HepG2 (cell line): Measurements from ENCODE around the gene PLBD2. TPM values are rescaled to one million over a fixed set of nuclear protein-coding genes. Genes with fewer than 3 reads are reported as not detected.
A peak's percentile ranks its signal among the peaks of the same experiment; 100 is the strongest.

ENCODE experiments used
- ATAC-seq: fragments of 200-7000 bp; cut with Tn5 transposase; 3 replicates; pipeline ENCODE4 v1.9.1; 2020; ENCODE audit warnings: mild to moderate bottlenecking, moderate library complexity
- BruUV-seq: library from RNA; stranded (reverse); fragments of 400-500 nt; replicated peaks from 2 replicates; lab custom pipeline; 2021; lab: Mats Ljungman, UMichigan
- CTCF ChIA-PET: fragments of 300-600 bp; formaldehyde crosslinking; extraction: SDS; loops from one replicate; lab custom pipeline; 2021; ENCODE audit warnings: low total read pairs, inconsistent platforms, low intra/inter-chr PET ratio; lab: Yijun Ruan, JAX
- POLR2A ChIA-PET: fragments of 350-600 bp; sonication (Branson Sonifier 250); formaldehyde crosslinking; loops from one replicate; lab custom pipeline; 2020; ENCODE audit warnings: antibody characterized with exemption, inconsistent platforms; lab: Yijun Ruan, JAX
- DNase-seq: peaks from one replicate; pipeline ENCODE4 v3.0.0-alpha.2; 2015; ENCODE audit warnings: low spot score
- FAIRE-seq: peaks from 3 replicates; lab custom pipeline; 2011; peaks lifted over from hg19 to GRCh38; lab: Jason Lieb, UNC
- H2AFZ ChIP-seq: one replicate; pipeline ENCODE4 v1.6.1; 2011; ENCODE audit warnings: low read length, inconsistent platforms
- H3K27ac ChIP-seq: fragments of 300-600 bp; 3 replicates; pipeline ENCODE4 v1.8.0; 2011; ENCODE audit warnings: mixed run types, mild to moderate bottlenecking, mixed read lengths, low read length, inconsistent platforms; ENCODE audit not compliant: insufficient read depth; ENCODE audit errors: extremely low read length
- H3K27me3 ChIP-seq, 2 experiments: fragments of 200-600 bp in 1 of 2; 2 replicates in 1 of 2; 3 replicates in 1 of 2; pipeline versions ENCODE4 v1.6.0 to v1.8.0; 2011; ENCODE audit warnings: low read length in 2 of 2, mild to moderate bottlenecking in 2 of 2, moderate library complexity in 2 of 2, inconsistent platforms in 1 of 2; ENCODE audit not compliant: insufficient read depth in 2 of 2, control insufficient read depth in 1 of 2
- H3K36me3 ChIP-seq, 2 experiments: fragments of 200-600 bp in 1 of 2; replicated peaks in 1 of 2; 2 replicates in 1 of 2; 3 replicates in 1 of 2; pipeline versions ENCODE4 v1.5.1 to v1.8.0; 2011; ENCODE audit warnings: low read length in 2 of 2, inconsistent platforms in 1 of 2; ENCODE audit not compliant: insufficient read depth in 2 of 2, control insufficient read depth in 1 of 2
- H3K4me1 ChIP-seq: 2 replicates; pipeline ENCODE4 v1.5.1; 2012; ENCODE audit warnings: low read length, inconsistent platforms; ENCODE audit not compliant: insufficient read depth
- H3K4me2 ChIP-seq: 2 replicates; pipeline ENCODE4 v1.6.0; 2011; ENCODE audit warnings: low read depth, low read length, inconsistent platforms
- H3K4me3 ChIP-seq, 3 experiments: fragments of 200-600 bp in 1 of 3; sonication (generic), shearing (Covaris generic) in 1 of 3; replicated peaks in 1 of 3; 2 replicates each; pipeline ENCODE4 v1.5.1; 2011 to 2016; ENCODE audit warnings: low read length in 3 of 3, inconsistent platforms in 2 of 3, low read depth in 2 of 3, mild to moderate bottlenecking in 2 of 3, control low read depth in 1 of 3, mixed read lengths in 1 of 3; ENCODE audit not compliant: insufficient read depth in 1 of 3
- H3K79me2 ChIP-seq: one replicate; pipeline ENCODE4 v1.6.1; 2011; ENCODE audit warnings: low read length, inconsistent platforms; ENCODE audit not compliant: insufficient read depth
- H3K9ac ChIP-seq: 2 replicates; pipeline ENCODE4 v1.6.0; 2011; ENCODE audit warnings: mild to moderate bottlenecking, low read depth, low read length, inconsistent platforms; ENCODE audit not compliant: insufficient read depth
- H3K9me3 ChIP-seq: 2 replicates; pipeline ENCODE4 v1.5.1; 2012; ENCODE audit warnings: mild to moderate bottlenecking, low read length
- H4K20me1 ChIP-seq: 2 replicates; pipeline ENCODE4 v1.6.0; 2011; ENCODE audit warnings: inconsistent platforms, mild to moderate bottlenecking, low read length, moderate library complexity; ENCODE audit not compliant: insufficient read depth
- CBX1 ChIP-seq: IDR thresholded peaks from one replicate; pipeline ENCODE4 v1.6.1; 2016; ENCODE audit warnings: antibody characterized with exemption, low read depth
- DR1 ChIP-seq: sonication (generic); formaldehyde crosslinking; IDR thresholded peaks from 2 replicates; pipeline ENCODE4 v1.8.0; 2021; ENCODE audit warnings: mild to moderate bottlenecking, missing genetic modification reagents, inconsistent platforms
- HDAC2 ChIP-seq: sonication (generic); formaldehyde crosslinking; IDR thresholded peaks from 2 replicates; pipeline ENCODE4 v1.4.0; 2020; ENCODE audit warnings: missing genetic modification reagents
- KAT8 ChIP-seq: IDR thresholded peaks from 2 replicates; pipeline ENCODE4 v1.6.1; 2016; ENCODE audit warnings: missing genetic modification reagents, missing compliant biosample characterization
- MBNL3 ChIP-seq: fragments of 250-450 bp; sonication (Bioruptor Pico); conservative IDR thresholded peaks from 2 replicates; pipeline ENCODE4 v1.8.0; 2022; ENCODE audit warnings: mild to moderate bottlenecking, inconsistent platforms
- PRMT3 ChIP-seq: sonication (generic); formaldehyde crosslinking; IDR thresholded peaks from 2 replicates; pipeline ENCODE4 v1.8.1; 2022; ENCODE audit warnings: low read depth, mild to moderate bottlenecking, moderate library complexity, missing genetic modification reagents, borderline replicate concordance
- SOX5 ChIP-seq: IDR thresholded peaks from 2 replicates; pipeline ENCODE4 v1.6.1; 2016; ENCODE audit warnings: borderline replicate concordance
- STAG1 ChIP-seq: sonication (generic); formaldehyde crosslinking; IDR thresholded peaks from 2 replicates; pipeline ENCODE4 v1.4.0; 2020; ENCODE audit warnings: missing genetic modification reagents
- TRIM24 ChIP-seq: sonication (generic); formaldehyde crosslinking; IDR thresholded peaks from 2 replicates; pipeline ENCODE4 v1.8.0; 2022; ENCODE audit warnings: mild to moderate bottlenecking, missing genetic modification reagents
- ZBTB8A ChIP-seq: sonication (generic); formaldehyde crosslinking; IDR thresholded peaks from 2 replicates; pipeline ENCODE4 v1.4.0; 2020; ENCODE audit warnings: mild to moderate bottlenecking, low read depth, missing genetic modification reagents, borderline replicate concordance
- ZC3H13 ChIP-seq: sonication (generic); formaldehyde crosslinking; IDR thresholded peaks from 2 replicates; pipeline ENCODE4 v1.8.1; 2023; ENCODE audit warnings: mild to moderate bottlenecking, missing genetic modification reagents, moderate library complexity
- ZNF629 ChIP-seq: sonication (generic); formaldehyde crosslinking; conservative IDR thresholded peaks from 2 replicates; pipeline ENCODE4 v1.5.0; 2020; ENCODE audit warnings: missing genetic modification reagents
- ZNF784 ChIP-seq: sonication (generic); formaldehyde crosslinking; IDR thresholded peaks from 2 replicates; pipeline ENCODE4 v1.5.1; 2020; ENCODE audit warnings: missing genetic modification reagents, mild to moderate bottlenecking, borderline replicate concordance
- ZSCAN9 ChIP-seq: IDR thresholded peaks from 2 replicates; pipeline ENCODE4 v1.6.1; 2016; ENCODE audit warnings: borderline replicate concordance
- WGBS: methylation state at CpG from one replicate; pipeline ENCODE4 v1.1.6; 2017; ENCODE audit warnings: low lambda C conversion rate; 5-methylcytosine and 5-hydroxymethylcytosine counted together
- in situ Hi-C: cut with HindIII; loops from 2 replicates; pipeline ENCODE4 v1.10.0; 2017; ENCODE audit warnings: low pct_unique_long_range_greater_than_20kb; ENCODE audit not compliant: extremely low pct_ligation_motif_present
- intact Hi-C: fragments of 100-400 bp; cut with micrococcal nuclease; formaldehyde crosslinking; loops from one replicate; pipeline ENCODE4 v1.10.0; 2022; ENCODE audit not compliant: unreplicated experiment
- polyA plus RNA-seq, 8 experiments: library from polyadenylated mRNA; depleted of rRNA in 3 of 8; stranded (reverse) in 7 of 8; unstranded in 1 of 8; fragments of >200 nt; fragmentation: Illumina TruSeq in 4 of 8; extraction: Trizol in 4 of 8; gene quantifications; 2 replicates each; pipeline versions ENCODE4 v1.2.1 to v1.2.3, GENCODE V29; 2011 to 2016; ENCODE audit warnings: low read depth in 4 of 8, missing spikeins in 1 of 8, mixed read lengths in 1 of 8; ENCODE audit not compliant: insufficient read depth in 1 of 8
- total RNA-seq, 5 experiments: library from RNA; depleted of rRNA; stranded (reverse); fragments of >200 nt; fragmentation: Illumina TruSeq; extraction: Trizol; gene quantifications; 2 replicates each; pipeline ENCODE4 v1.2.3, GENCODE V29; 2016; ENCODE audit warnings: low read depth in 1 of 5
- TF ChIP-seq, protein P1 (sequence below): sonication (generic); formaldehyde crosslinking; IDR thresholded peaks from 2 replicates; pipeline ENCODE4 v1.5.0; 2020; ENCODE audit warnings: mild to moderate bottlenecking, missing genetic modification reagents, borderline replicate concordance

The PLBD2 gene
- total and polyA plus RNA-seq, 2 of the 13 experiments (the other 11 are each of a cell fraction or from before 2014, with no cell fraction given) = 6.7 to 8.5 TPM

GRCh38 chr12:113364698-113365097, 6.3 kb downstream of the PLBD2 start:
- no peak for ATAC-seq
- BruUV-seq = no TSS peak
- ChIA-PET POLR2A (no interaction called here), CTCF (no interaction called here)
- Histone ChIP-seq H3K36me3 (peaks cover 3 to 6% of the 10 kb centered on the region in 2 experiments; a peak in 3 of 5 replicates), H3K4me2 (no peak overlapping the region), H3K79me2 (no peaks in the 10 kb centered on the region), H4K20me1 (peaks cover 3% of the 10 kb centered on the region), H3K9ac (no peak overlapping the region), H3K9me3 (no peaks in the 10 kb centered on the region), H3K27ac (no peak overlapping the region), H3K27me3 (no peaks in the 10 kb centered on the region), H3K4me3 (no peak overlapping the region), H3K4me1 (peaks cover 6% of the 10 kb centered on the region), H2AFZ (no peak overlapping the region)
- no peak for FAIRE-seq
- in situ Hi-C loops = no loop called here
- 93% methylated on average over 5 of the region's 5 CpGs for WGBS
- TF ChIP-seq ZNF629 = peak; percentile 78
- TF ChIP-seq, protein P1, sequence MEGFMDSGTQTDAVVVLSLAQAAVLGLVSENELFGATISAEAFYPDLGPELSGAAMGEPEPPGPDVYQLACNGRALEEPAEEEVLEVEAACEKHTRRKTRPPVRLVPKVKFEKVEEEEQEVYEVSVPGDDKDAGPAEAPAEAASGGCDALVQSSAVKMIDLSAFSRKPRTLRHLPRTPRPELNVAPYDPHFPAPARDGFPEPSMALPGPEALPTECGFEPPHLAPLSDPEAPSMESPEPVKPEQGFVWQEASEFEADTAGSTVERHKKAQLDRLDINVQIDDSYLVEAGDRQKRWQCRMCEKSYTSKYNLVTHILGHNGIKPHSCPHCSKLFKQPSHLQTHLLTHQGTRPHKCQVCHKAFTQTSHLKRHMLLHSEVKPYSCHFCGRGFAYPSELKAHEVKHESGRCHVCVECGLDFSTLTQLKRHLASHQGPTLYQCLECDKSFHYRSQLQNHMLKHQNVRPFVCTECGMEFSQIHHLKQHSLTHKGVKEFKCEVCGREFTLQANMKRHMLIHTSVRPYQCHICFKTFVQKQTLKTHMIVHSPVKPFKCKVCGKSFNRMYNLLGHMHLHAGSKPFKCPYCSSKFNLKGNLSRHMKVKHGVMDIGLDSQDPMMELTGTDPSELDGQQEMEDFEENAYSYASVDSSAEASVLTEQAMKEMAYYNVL (CRISPR knock-in tag) = no peak
- no peak for DNase-seq
- intact Hi-C loops = no loop called here

- Histone ChIP-seq H3K27ac (no peak overlapping the region), H3K9ac (no peak overlapping the region), H3K36me3 (peaks cover 3 to 4% of the 10 kb centered on the region in 2 experiments; a peak in 3 of 5 replicates), H3K4me3 (no peak overlapping the region), H3K4me1 (no peaks in the 10 kb centered on the region), H2AFZ (no peak overlapping the region), H3K4me2 (no peak overlapping the region), H3K27me3 (no peaks in the 10 kb centered on the region), H3K9me3 (no peaks in the 10 kb centered on the region), H3K79me2 (no peaks in the 10 kb centered on the region), H4K20me1 (0 out of 2 replicates have a peak, but pooled peaks cover 2% of the 10 kb centered on the region)
- WGBS = 96% methylated on average over 7 of the region's 7 CpGs
- ATAC-seq (no peak), FAIRE-seq (no peak), DNase-seq (no peak)
- intact Hi-C loops = no loop called here
- CTCF ChIA-PET = no interaction called here
- in situ Hi-C loops = no loop called here
- POLR2A ChIA-PET = no interaction called here
- BruUV-seq = no TSS peak
- TF ChIP-seq MBNL3 (CRISPR knock-in tag) = no peak
- TF ChIP-seq ZSCAN9 (CRISPR knock-in tag) = no peak
- TF ChIP-seq PRMT3 (CRISPR knock-in tag) = no peak
- TF ChIP-seq DR1 (CRISPR knock-in tag) = no peak
- no peak for TF ChIP-seq HDAC2 (CRISPR knock-in tag)
- TF ChIP-seq ZNF784 = no peak
- TF ChIP-seq STAG1 (CRISPR knock-in tag) = no peak
- TF ChIP-seq SOX5 (CRISPR knock-in tag) = no peak
- TF ChIP-seq ZC3H13 (CRISPR knock-in tag) = no peak
- TF ChIP-seq KAT8 (CRISPR knock-in tag) = no peak
- TF ChIP-seq TRIM24 (CRISPR knock-in tag) = no peak
- no peak for TF ChIP-seq CBX1
- no peak for TF ChIP-seq ZBTB8A
These were observed 7.4 kb downstream of the PLBD2 start for GRCh38 chr12:113365639-113366395.
